IMR-90 (cell line): ENCODE data around the gene WSB1. TPM values are rescaled to one million over a fixed set of nuclear protein-coding genes. Genes with fewer than 3 reads are reported as not detected.
"Not testable (repeated sequence)": the region's sequence is repeated elsewhere in the genome, so short reads cannot be mapped to it uniquely, and the experiment has no call there.

Source experiments
- ATAC-seq: fragments of 200-7000 bp; cut with Tn5 transposase; 2 replicates; pipeline ENCODE4 v1.9.1; 2020; ENCODE audit warnings: low read depth, mild to moderate bottlenecking, moderate library complexity
- BruUV-seq: library from RNA; stranded (reverse); fragments of 400-500 nt; replicated peaks from 2 replicates; lab custom pipeline; 2021; lab: Mats Ljungman, UMichigan
- CTCF ChIA-PET: fragments of 300-600 bp; formaldehyde crosslinking; extraction: SDS; loops from one replicate; lab custom pipeline; 2021; ENCODE audit warnings: antibody characterized with exemption; lab: Yijun Ruan, JAX
- POLR2A ChIA-PET: fragments of 300-600 bp; sonication (Branson Sonifier 250); formaldehyde crosslinking; loops from one replicate; lab custom pipeline; 2022; ENCODE audit warnings: antibody characterized with exemption; ENCODE audit not compliant: unreplicated experiment; lab: Charles Lee
- DNase-seq: peaks from one replicate; pipeline ENCODE4 v3.0.0; 2013
- H2AFZ ChIP-seq: replicated peaks from 2 replicates; pipeline ENCODE3; 2013; ENCODE audit warnings: low read length, mild to moderate bottlenecking; ENCODE audit not compliant: poor library complexity
- H2AK5ac ChIP-seq: 2 replicates; pipeline ENCODE4 v1.6.1; 2013; ENCODE audit warnings: low read depth, low read length, inconsistent platforms
- H2AK9ac ChIP-seq: replicated peaks from 2 replicates; pipeline ENCODE3; 2013; ENCODE audit warnings: mild to moderate bottlenecking, low read depth, low read length, moderate library complexity; ENCODE audit not compliant: poor library complexity
- H2BK120ac ChIP-seq: 2 replicates; pipeline ENCODE4 v1.6.1; 2013; ENCODE audit warnings: low read depth, low read length, inconsistent platforms
- H2BK15ac ChIP-seq: 3 replicates; pipeline ENCODE4 v1.6.1; 2013; ENCODE audit warnings: low read depth, low read length, inconsistent platforms
- H2BK20ac ChIP-seq: 2 replicates; pipeline ENCODE4 v1.6.1; 2013; ENCODE audit warnings: low read depth, mild to moderate bottlenecking, inconsistent platforms, low read length, moderate library complexity
- H2BK5ac ChIP-seq: 2 replicates; pipeline ENCODE4 v1.6.1; 2013; ENCODE audit warnings: mild to moderate bottlenecking, low read depth, low read length, inconsistent platforms; ENCODE audit not compliant: poor library complexity, severe bottlenecking
- H3K14ac ChIP-seq: replicated peaks from 2 replicates; pipeline ENCODE4 v1.6.1; 2013; ENCODE audit warnings: low read depth, low read length, inconsistent platforms
- H3K18ac ChIP-seq: 2 replicates; pipeline ENCODE4 v1.6.1; 2013; ENCODE audit warnings: low read depth, low read length, control low read depth
- H3K23ac ChIP-seq: 2 replicates; pipeline ENCODE4 v1.6.1; 2013; ENCODE audit warnings: low read depth, low read length, inconsistent platforms
- H3K27ac ChIP-seq: 2 replicates; pipeline ENCODE4 v1.5.1; 2013; ENCODE audit warnings: mild to moderate bottlenecking, control low read depth, low read length; ENCODE audit not compliant: insufficient read depth
- H3K27me3 ChIP-seq: 2 replicates; pipeline ENCODE4 v1.6.1; 2013; ENCODE audit warnings: low read length; ENCODE audit not compliant: control insufficient read depth, insufficient read depth
- H3K36me3 ChIP-seq: 2 replicates; pipeline ENCODE4 v1.6.1; 2013; ENCODE audit warnings: low read length, mixed read lengths; ENCODE audit not compliant: control insufficient read depth, insufficient read depth
- H3K4ac ChIP-seq: 2 replicates; pipeline ENCODE4 v1.6.1; 2013; ENCODE audit warnings: low read depth, low read length, inconsistent platforms
- H3K4me1 ChIP-seq: 2 replicates; pipeline ENCODE4 v1.6.1; 2013; ENCODE audit warnings: low read length, mixed read lengths; ENCODE audit not compliant: control insufficient read depth, insufficient read depth
- H3K4me2 ChIP-seq: 2 replicates; pipeline ENCODE4 v1.6.1; 2013; ENCODE audit warnings: low read depth, mild to moderate bottlenecking, control low read depth, low read length, moderate library complexity
- H3K4me3 ChIP-seq: 2 replicates; pipeline ENCODE4 v1.5.1; 2013; ENCODE audit warnings: low read depth, mild to moderate bottlenecking, control low read depth, low read length, moderate library complexity; ENCODE audit not compliant: insufficient read depth
- H3K56ac ChIP-seq: 2 replicates; pipeline ENCODE4 v1.6.1; 2013; ENCODE audit warnings: low read length, inconsistent platforms; ENCODE audit not compliant: insufficient read depth; ENCODE audit errors: extremely low read depth
- H3K79me1 ChIP-seq, 2 experiments: 2 replicates each; pipeline ENCODE4 v1.6.1; 2013; ENCODE audit warnings: low read length in 2 of 2, inconsistent platforms in 1 of 2, low read depth in 1 of 2
- H3K9ac ChIP-seq: 2 replicates; pipeline ENCODE4 v1.6.1; 2013; ENCODE audit warnings: low read depth, low read length, control low read depth
- H3K9me1 ChIP-seq: 2 replicates; pipeline ENCODE4 v1.6.1; 2013; ENCODE audit warnings: low read length, inconsistent platforms; ENCODE audit not compliant: insufficient read depth
- H3K9me3 ChIP-seq: 2 replicates; pipeline ENCODE4 v1.6.1; 2013; ENCODE audit warnings: low read length; ENCODE audit not compliant: control insufficient read depth, insufficient read depth
- H4K20me1 ChIP-seq: 2 replicates; pipeline ENCODE4 v1.6.1; 2013; ENCODE audit warnings: low read length, inconsistent platforms; ENCODE audit not compliant: insufficient read depth
- H4K5ac ChIP-seq: 2 replicates; pipeline ENCODE4 v1.6.1; 2013; ENCODE audit warnings: mild to moderate bottlenecking, low read depth, low read length, control low read depth
- H4K8ac ChIP-seq, 2 experiments: 2 replicates each; pipeline ENCODE4 v1.6.1; 2013; ENCODE audit warnings: low read depth in 2 of 2, low read length in 2 of 2, control low read depth in 1 of 2, inconsistent platforms in 1 of 2
- H4K91ac ChIP-seq: 2 replicates; pipeline ENCODE4 v1.6.1; 2013; ENCODE audit warnings: low read depth, low read length, inconsistent platforms; ENCODE audit not compliant: insufficient read depth
- WGBS, 2 experiments: methylation state at CpG; one replicate each; pipeline versions ENCODE4 v1.1.5 to v1.1.7; 2013; ENCODE audit warnings: missing lambda C conversion rate in 2 of 2; ENCODE audit not compliant: insufficient read length in 1 of 2; ENCODE audit errors: extremely low coverage in 2 of 2; 5-methylcytosine and 5-hydroxymethylcytosine counted together
- dilution Hi-C: fragments of 300-500 bp; cut with HindIII; formaldehyde crosslinking; loops from one replicate; pipeline ENCODE4 v1.14.3; 2018; ENCODE audit warnings: low sequenced_read_pairs; ENCODE audit not compliant: unreplicated experiment
- in situ Hi-C: fragments of 300-500 bp; cut with MboI; formaldehyde crosslinking; loops from 3 replicates; pipeline ENCODE4 v1.14.3; 2019; ENCODE audit warnings: low sequenced_read_pairs, inconsistent platforms, mixed read lengths
- intact Hi-C: fragments of 100-400 bp; cut with micrococcal nuclease; formaldehyde crosslinking; loops from 2 replicates; pipeline ENCODE4 v1.10.0; 2022
- polyA plus RNA-seq, 3 experiments: library from polyadenylated mRNA; depleted of rRNA; stranded (reverse); fragments of >200 nt; gene quantifications; 2 replicates each; pipeline ENCODE4 v1.2.3, GENCODE V29; 2012; ENCODE audit warnings: low replicate concordance in 1 of 3
- total RNA-seq: library from RNA; depleted of rRNA; stranded (reverse); fragments of >200 nt; gene quantifications from 2 replicates; pipeline ENCODE4 v1.2.3, GENCODE V29; 2012

The WSB1 gene
- total and polyA plus RNA-seq, 2 of the 4 experiments (the other 2 are of a cell fraction), result 140 to 266 TPM

GRCh38 chr17:27250791-27251190, 43.1 kb upstream of the WSB1 start:
- dilution Hi-C loops, ATAC-seq, H3K9ac ChIP-seq, intact Hi-C loops, H3K14ac ChIP-seq, H3K18ac ChIP-seq, H3K9me3 ChIP-seq, H3K4me3 ChIP-seq, H3K23ac ChIP-seq, H3K4me2 ChIP-seq, CTCF ChIA-PET, H4K20me1 ChIP-seq, H3K36me3 ChIP-seq, H2BK120ac ChIP-seq, H2BK20ac ChIP-seq, H2AK9ac ChIP-seq, H3K4ac ChIP-seq, H3K79me1 ChIP-seq, H2AK5ac ChIP-seq, H3K27me3 ChIP-seq, POLR2A ChIA-PET, H4K91ac ChIP-seq, in situ Hi-C loops, BruUV-seq, H2BK5ac ChIP-seq, H3K4me1 ChIP-seq, H4K8ac ChIP-seq, H2BK15ac ChIP-seq, H3K56ac ChIP-seq, H2AFZ ChIP-seq, H3K27ac ChIP-seq, H4K5ac ChIP-seq, H3K9me1 ChIP-seq, DNase-seq: not testable (repeated sequence)
- no CpG with 5 or more reads among the region's 1 CpG for WGBS, 2 experiments

GRCh38 chr17:27254802-27255201, 39.1 kb upstream of the WSB1 start:
- dilution Hi-C loops, CTCF ChIA-PET, POLR2A ChIA-PET, H3K4me1 ChIP-seq, H3K56ac ChIP-seq, BruUV-seq, H3K27ac ChIP-seq, ATAC-seq, H2BK20ac ChIP-seq, H2BK15ac ChIP-seq, H3K9ac ChIP-seq, intact Hi-C loops, H3K4me3 ChIP-seq, H2AK9ac ChIP-seq, H3K79me1 ChIP-seq, H4K5ac ChIP-seq, H2BK120ac ChIP-seq, H3K4me2 ChIP-seq, in situ Hi-C loops, H3K27me3 ChIP-seq, H4K8ac ChIP-seq, H4K91ac ChIP-seq, H4K20me1 ChIP-seq, H2BK5ac ChIP-seq, H3K14ac ChIP-seq, H2AK5ac ChIP-seq, H3K9me1 ChIP-seq, H3K36me3 ChIP-seq, H3K9me3 ChIP-seq, H3K18ac ChIP-seq, H3K23ac ChIP-seq, DNase-seq, H3K4ac ChIP-seq, H2AFZ ChIP-seq: not testable (repeated sequence)
- no CpG with 5 or more reads among the region's 4 CpGs for WGBS, 2 experiments
